ENCODE results near the gene SYNE2. TPM values are rescaled to one million over a fixed set of nuclear protein-coding genes. Genes with fewer than 3 reads are reported as not detected.

Gene SYNE2
- total RNA-seq, 2 donors from 2014 or later: 147 to 153 TPM

DNA sequence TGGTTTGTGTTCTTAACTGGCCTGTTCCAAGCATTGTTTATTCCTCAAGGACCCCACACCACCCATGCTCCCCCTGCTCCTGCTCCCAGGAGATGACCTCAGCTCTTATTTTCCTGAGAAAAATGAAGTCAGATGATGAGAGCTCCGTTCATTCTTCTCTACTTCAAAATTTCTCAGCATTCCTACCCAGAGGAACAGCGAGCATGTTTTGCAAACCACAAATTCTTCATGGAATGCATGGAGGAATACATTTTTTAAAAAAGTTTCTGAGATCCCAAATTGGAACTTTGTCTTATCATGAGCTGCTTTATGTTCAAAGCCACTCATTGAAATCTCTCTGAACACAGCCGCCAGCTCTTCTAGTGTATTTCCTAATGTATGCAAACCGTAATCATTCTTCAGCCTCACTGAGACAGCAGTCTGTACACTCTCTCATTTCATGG is 44.9 kb downstream of the SYNE2 start:
- Histone ChIP-seq H3K9me3 (no peaks in the 10 kb centered on the region), H3K36me3 (no peaks in the 10 kb centered on the region), H3K27me3 (no peaks in the 10 kb centered on the region), H3K9ac (ENCODE audit: low read depth in 2 of 2, low read length in 2 of 2) (no peak overlapping the region), H3K4me1 (no peaks in the 10 kb centered on the region), H3K4me3 (no peak overlapping the region), H3K27ac (no peak overlapping the region)
- DNase-seq: no peak
- intact Hi-C loops (cut with DNase I): no loop called here
- TF ChIP-seq, protein P1, sequence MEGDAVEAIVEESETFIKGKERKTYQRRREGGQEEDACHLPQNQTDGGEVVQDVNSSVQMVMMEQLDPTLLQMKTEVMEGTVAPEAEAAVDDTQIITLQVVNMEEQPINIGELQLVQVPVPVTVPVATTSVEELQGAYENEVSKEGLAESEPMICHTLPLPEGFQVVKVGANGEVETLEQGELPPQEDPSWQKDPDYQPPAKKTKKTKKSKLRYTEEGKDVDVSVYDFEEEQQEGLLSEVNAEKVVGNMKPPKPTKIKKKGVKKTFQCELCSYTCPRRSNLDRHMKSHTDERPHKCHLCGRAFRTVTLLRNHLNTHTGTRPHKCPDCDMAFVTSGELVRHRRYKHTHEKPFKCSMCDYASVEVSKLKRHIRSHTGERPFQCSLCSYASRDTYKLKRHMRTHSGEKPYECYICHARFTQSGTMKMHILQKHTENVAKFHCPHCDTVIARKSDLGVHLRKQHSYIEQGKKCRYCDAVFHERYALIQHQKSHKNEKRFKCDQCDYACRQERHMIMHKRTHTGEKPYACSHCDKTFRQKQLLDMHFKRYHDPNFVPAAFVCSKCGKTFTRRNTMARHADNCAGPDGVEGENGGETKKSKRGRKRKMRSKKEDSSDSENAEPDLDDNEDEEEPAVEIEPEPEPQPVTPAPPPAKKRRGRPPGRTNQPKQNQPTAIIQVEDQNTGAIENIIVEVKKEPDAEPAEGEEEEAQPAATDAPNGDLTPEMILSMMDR (IDR thresholded peaks at IDR 0.05): no peak

DNA sequence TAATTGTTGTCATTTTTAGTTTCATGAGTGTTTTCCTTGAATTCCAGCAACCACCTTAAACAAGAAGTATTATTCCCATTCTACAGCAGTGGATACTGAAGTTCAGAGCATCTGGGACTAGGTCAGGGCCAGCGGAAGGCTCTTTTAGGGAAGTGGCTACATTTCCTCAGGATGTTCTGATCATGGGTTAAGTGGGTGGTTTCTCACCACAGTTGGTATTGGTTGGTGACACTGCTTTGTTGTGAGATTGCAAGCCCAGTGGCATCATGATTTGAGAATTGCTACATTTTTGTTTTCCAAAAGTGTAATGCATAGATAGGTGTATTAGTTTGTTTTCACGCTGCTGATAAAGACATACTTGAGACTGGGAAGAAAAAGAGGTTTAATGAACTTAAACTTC is 47.1 kb downstream of the SYNE2 start:
- TF ChIP-seq, protein P1 (IDR thresholded peaks at IDR 0.05): no peak
- Histone ChIP-seq H3K27ac (no peak overlapping the region), H3K36me3 (no peaks in the 10 kb centered on the region), H3K9ac (ENCODE audit: low read depth in 2 of 2, low read length in 2 of 2) (no peak overlapping the region), H3K27me3 (no peaks in the 10 kb centered on the region), H3K4me1 (no peaks in the 10 kb centered on the region), H3K9me3 (no peaks in the 10 kb centered on the region), H3K4me3 (no peak overlapping the region)
- DNase-seq: no peak
- intact Hi-C loops (cut with DNase I): no loop called here

DNA sequence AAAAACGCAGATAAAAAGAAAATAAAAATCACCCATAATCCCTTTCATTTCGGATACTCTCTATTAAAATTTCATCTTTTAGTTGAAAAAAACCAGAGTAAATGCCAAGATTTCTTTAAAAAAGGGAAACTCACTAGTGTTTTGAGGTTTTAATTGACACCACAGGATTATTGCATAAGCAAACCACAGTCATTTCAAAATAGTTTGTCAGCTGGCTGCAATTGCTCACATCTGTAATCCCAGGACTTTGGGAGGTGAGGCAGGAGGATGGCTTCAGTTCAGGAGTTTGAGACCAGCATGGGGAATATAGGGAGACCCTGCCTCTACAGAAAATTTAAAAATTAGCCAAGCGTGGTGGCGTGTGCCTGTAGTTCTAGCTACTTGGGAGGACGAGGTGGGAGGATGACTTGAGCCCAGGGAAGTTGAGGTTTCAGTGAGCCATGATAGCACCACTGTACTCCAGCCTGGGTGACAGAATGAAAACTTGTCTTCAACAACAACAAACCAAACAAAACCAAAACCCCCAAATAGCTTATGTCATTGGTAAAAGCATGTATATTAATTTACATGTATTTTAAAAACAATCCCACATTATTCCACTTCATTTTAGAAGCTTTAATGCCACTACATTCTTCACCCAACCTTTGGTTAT is 48.8 kb downstream of the SYNE2 start:
- H3K36me3 ChIP-seq: no peaks in the 10 kb centered on the region
- no peaks in the 10 kb centered on the region for H3K27me3 ChIP-seq
- no peak for DNase-seq
- no peaks in the 10 kb centered on the region for H3K9me3 ChIP-seq
- intact Hi-C loops (cut with DNase I): no loop called here
- no peak overlapping the region for H3K27ac ChIP-seq
- no peak overlapping the region for H3K4me3 ChIP-seq
- TF ChIP-seq, protein P1 (IDR thresholded peaks at IDR 0.05): no peak
- H3K4me1 ChIP-seq: no peaks in the 10 kb centered on the region
- no peak overlapping the region for H3K9ac ChIP-seq (ENCODE audit: low read depth in 2 of 2, low read length in 2 of 2)

DNA sequence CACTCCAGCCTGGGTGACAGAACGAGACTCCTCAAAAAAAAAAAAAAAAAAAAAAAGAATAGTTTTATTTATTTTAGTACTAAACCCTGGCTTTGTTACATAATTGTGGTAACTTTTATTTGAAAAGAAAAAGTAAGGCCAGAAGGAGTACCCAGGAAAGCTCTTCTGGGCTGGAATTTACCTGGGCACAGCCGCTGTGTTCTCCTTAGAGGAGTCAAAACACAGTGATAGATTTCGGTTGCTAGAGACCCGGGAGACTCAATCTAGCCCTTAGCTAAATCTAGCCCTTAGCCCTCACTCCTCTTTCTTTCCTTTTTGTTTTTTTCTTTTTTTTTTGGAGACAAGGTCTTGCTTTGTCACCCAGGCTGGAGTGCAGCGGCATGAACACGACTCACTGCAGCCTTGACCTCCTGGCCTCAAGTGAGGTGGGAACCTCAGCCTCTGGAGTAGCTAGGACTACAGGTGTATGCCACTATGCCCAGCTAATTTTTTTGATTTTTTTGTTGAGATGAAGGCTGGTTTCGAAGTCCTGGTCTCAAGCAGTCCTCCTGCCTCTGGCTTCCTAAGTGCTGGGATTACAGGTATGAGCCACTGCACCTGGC is 49.7 kb downstream of the SYNE2 start:
- no peaks in the 10 kb centered on the region for H3K27me3 ChIP-seq
- DNase-seq: no peak
- no peak overlapping the region for H3K9ac ChIP-seq (ENCODE audit: low read depth in 2 of 2, low read length in 2 of 2)
- intact Hi-C loops (cut with DNase I): no loop called here
- no peaks in the 10 kb centered on the region for H3K36me3 ChIP-seq
- H3K4me3 ChIP-seq: no peak overlapping the region
- no peaks in the 10 kb centered on the region for H3K9me3 ChIP-seq
- TF ChIP-seq, protein P1 (IDR thresholded peaks at IDR 0.05): no peak
- H3K27ac ChIP-seq: no peak overlapping the region
- no peaks in the 10 kb centered on the region for H3K4me1 ChIP-seq

DNA sequence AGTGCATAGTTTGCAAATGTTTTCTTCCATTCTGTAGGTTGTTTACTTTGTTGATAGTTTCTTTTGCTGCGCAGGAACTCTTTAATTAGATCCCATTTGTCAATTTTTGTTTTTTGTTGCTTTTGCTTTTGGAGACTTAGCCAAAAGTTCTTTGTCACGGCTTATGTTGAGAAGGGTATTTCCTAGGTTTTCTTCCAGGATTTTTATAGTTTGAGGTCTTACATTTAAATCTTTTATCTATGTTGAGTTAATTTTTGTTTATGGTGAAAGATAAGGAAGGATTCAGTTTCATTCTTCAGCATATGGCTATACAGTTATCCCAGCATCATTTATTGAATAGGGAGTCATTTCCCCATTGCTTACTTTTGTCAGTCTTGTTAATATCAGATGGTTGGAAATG is 51.9 kb downstream of the SYNE2 start:
- Histone ChIP-seq H3K27ac (no peak overlapping the region), H3K9ac (ENCODE audit: low read depth in 2 of 2, low read length in 2 of 2) (no peak overlapping the region), H3K4me3 (no peak overlapping the region), H3K9me3 (no peaks in the 10 kb centered on the region), H3K27me3 (no peaks in the 10 kb centered on the region), H3K36me3 (no peaks in the 10 kb centered on the region), H3K4me1 (no peaks in the 10 kb centered on the region)
- DNase-seq: no peak
- intact Hi-C loops (cut with DNase I): no loop called here
- TF ChIP-seq, protein P1 (IDR thresholded peaks at IDR 0.05): no peak
